Activated naive CD4-positive, alpha-beta T cell treated with anti-CD3 and anti-CD28 coated beads, Interleukin-2, amount 10 ng/mL, durations not matched to agents 7 days and 5 days (primary cell): Measurements from ENCODE around the gene PRM2.

ENCODE experiments used
- CTCF ChIA-PET: fragments of 350-600 bp; sonication (Branson Sonifier 250); formaldehyde crosslinking; loops from one replicate; lab custom pipeline; 2021; ENCODE audit warnings: antibody characterized with exemption; lab: Charles Lee
- DNase-seq: peaks from one replicate; pipeline ENCODE4 v3.0.0-alpha.2; 2020
- H3K27ac Mint-ChIP-seq: one replicate; pipeline ENCODE4 v1.8.0; 2021; ENCODE audit warnings: mild to moderate bottlenecking, moderate library complexity, mixed read lengths
- H3K27me3 Mint-ChIP-seq: one replicate; pipeline ENCODE4 v1.8.0; 2021; ENCODE audit warnings: mild to moderate bottlenecking, mixed read lengths
- H3K36me3 Mint-ChIP-seq: one replicate; pipeline ENCODE4 v1.8.0; 2021; ENCODE audit warnings: mixed read lengths
- H3K4me1 Mint-ChIP-seq: one replicate; pipeline ENCODE4 v1.8.0; 2021; ENCODE audit warnings: mixed read lengths
- H3K4me3 Mint-ChIP-seq: one replicate; pipeline ENCODE4 v1.8.0; 2021; ENCODE audit warnings: mild to moderate bottlenecking, moderate library complexity, mixed read lengths
- H3K9me3 Mint-ChIP-seq: one replicate; pipeline ENCODE4 v1.8.0; 2021; ENCODE audit warnings: mixed read lengths

PRM2 gene

GRCh38 chr16:11248133-11248532 is 28.1 kb downstream of the PRM2 start:
- Mint-ChIP-seq H3K9me3 (no peaks in the 10 kb centered on the region), H3K36me3 (peaks cover 53% of the 10 kb centered on the region), H3K27ac (peak overlapping the region; percentile 72), H3K4me3 (no peak overlapping the region), H3K4me1 (peaks cover 70% of the 10 kb centered on the region), H3K27me3 (no peaks in the 10 kb centered on the region)
- CTCF ChIA-PET, result interaction anchor here (0.6 kb wide), 1 partner anchor 67 kb away, joined by 3 read pairs; no protein-coding TSS in a partner anchor
- no peak for DNase-seq

GRCh38 chr16:11245988-11246387 is 30.3 kb downstream of the PRM2 start:
- Mint-ChIP-seq H3K27ac (peak overlapping the region; percentile 2), H3K4me3 (no peak overlapping the region), H3K4me1 (peaks cover 54% of the 10 kb centered on the region), H3K27me3 (no peaks in the 10 kb centered on the region), H3K9me3 (no peaks in the 10 kb centered on the region), H3K36me3 (peaks cover 33% of the 10 kb centered on the region)
- peak; percentile 50 for DNase-seq
- CTCF ChIA-PET, result interaction anchor here (1.0 to 2.2 kb wide), 2 partner anchors 9 to 21 kb away, joined by 5 to 7 read pairs; no protein-coding TSS in a partner anchor

GRCh38 chr16:11245222-11245737 is 31.0 kb downstream of the PRM2 start:
- no peaks in the 10 kb centered on the region for H3K27me3 Mint-ChIP-seq
- CTCF ChIA-PET, result interaction anchor here (1.0 to 2.2 kb wide), 2 partner anchors 10 to 20 kb away, joined by 5 to 7 read pairs; no protein-coding TSS in a partner anchor
- DNase-seq, result no peak
- peak overlapping the region; percentile 2 for H3K27ac Mint-ChIP-seq
- no peak overlapping the region for H3K4me3 Mint-ChIP-seq
- H3K9me3 Mint-ChIP-seq, result no peaks in the 10 kb centered on the region
- H3K36me3 Mint-ChIP-seq, result peaks cover 27% of the 10 kb centered on the region
- peaks cover 47% of the 10 kb centered on the region for H3K4me1 Mint-ChIP-seq

- DNase-seq, result no peak
- Mint-ChIP-seq H3K27me3 (no peaks in the 10 kb centered on the region), H3K4me3 (no peak overlapping the region), H3K27ac (no peak overlapping the region), H3K4me1 (peaks cover 28% of the 10 kb centered on the region), H3K36me3 (peaks cover 10% of the 10 kb centered on the region), H3K9me3 (no peaks in the 10 kb centered on the region)
- CTCF ChIA-PET, result no interaction called here
Measured at GRCh38 chr16:11242658-11243057, 33.6 kb downstream of the PRM2 start.

GRCh38 chr16:11241480-11242204 is 34.6 kb downstream of the PRM2 start:
- no peak for DNase-seq
- H3K9me3 Mint-ChIP-seq, result no peaks in the 10 kb centered on the region
- no peaks in the 10 kb centered on the region for H3K27me3 Mint-ChIP-seq
- no peak overlapping the region for H3K4me3 Mint-ChIP-seq
- no peak overlapping the region for H3K27ac Mint-ChIP-seq
- H3K4me1 Mint-ChIP-seq, result peaks cover 26% of the 10 kb centered on the region
- CTCF ChIA-PET, result interaction anchor here (1.8 kb wide), 1 partner anchor 114 kb away, joined by 5 read pairs; no protein-coding TSS in a partner anchor
- H3K36me3 Mint-ChIP-seq, result peaks cover 5% of the 10 kb centered on the region

- CTCF ChIA-PET, result interaction anchor here (0.6 to 1.8 kb wide), 3 partner anchors 25 to 130 kb away, joined by 3 to 5 read pairs (median 3); no protein-coding TSS in a partner anchor
- Mint-ChIP-seq H3K36me3 (peaks cover 4% of the 10 kb centered on the region), H3K9me3 (no peaks in the 10 kb centered on the region), H3K27me3 (no peaks in the 10 kb centered on the region), H3K4me1 (peaks cover 23% of the 10 kb centered on the region), H3K27ac (no peak overlapping the region), H3K4me3 (peak overlapping the region; percentile 38)
- peak; percentile 60 for DNase-seq
Measured at GRCh38 chr16:11240636-11241473, 35.4 kb downstream of the PRM2 start.

- DNase-seq, result no peak
- H3K27me3 Mint-ChIP-seq, result no peaks in the 10 kb centered on the region
Measured at GRCh38 chr16:11239644-11240632, 36.3 kb downstream of the PRM2 start.

GRCh38 chr16:11238272-11239202 is 37.7 kb downstream of the PRM2 start:
- Mint-ChIP-seq H3K4me3 (no peak overlapping the region), H3K4me1 (peaks cover 32% of the 10 kb centered on the region), H3K27ac (no peak overlapping the region), H3K36me3 (no peaks in the 10 kb centered on the region), H3K9me3 (no peaks in the 10 kb centered on the region), H3K27me3 (no peaks in the 10 kb centered on the region)
- no peak for DNase-seq
- CTCF ChIA-PET, result interaction anchor here (0.8 to 1.6 kb wide), 3 partner anchors 14 to 109 kb away, joined by 4 read pairs; partner anchors contain the start of gene SOCS1

More at GRCh38 chr16:11239644-11240632, 36.3 kb downstream of the PRM2 start:
- Mint-ChIP-seq H3K9me3 (no peaks in the 10 kb centered on the region), H3K4me3 (peak overlapping the region; percentile 38), H3K27ac (no peak overlapping the region), H3K4me1 (peaks cover 23% of the 10 kb centered on the region), H3K36me3 (no peaks in the 10 kb centered on the region)
- CTCF ChIA-PET, result interaction anchor here (0.7 to 1.8 kb wide), 3 partner anchors 16 to 116 kb away, joined by 3 to 5 read pairs (median 4); partner anchors contain the start of gene SOCS1

- no peak for DNase-seq
- Mint-ChIP-seq H3K4me3 (no peak overlapping the region), H3K4me1 (peaks cover 51% of the 10 kb centered on the region), H3K36me3 (no peaks in the 10 kb centered on the region), H3K9me3 (no peaks in the 10 kb centered on the region), H3K27me3 (no peaks in the 10 kb centered on the region), H3K27ac (peak overlapping the region; percentile 46)
- CTCF ChIA-PET, result no interaction called here
Measured at GRCh38 chr16:11236461-11237254, 39.6 kb downstream of the PRM2 start.

- H3K36me3 Mint-ChIP-seq, result no peaks in the 10 kb centered on the region
- DNase-seq, result no peak
- peak overlapping the region; percentile 58 for H3K27ac Mint-ChIP-seq
- H3K4me1 Mint-ChIP-seq, result peaks cover 61% of the 10 kb centered on the region
- H3K4me3 Mint-ChIP-seq, result no peak overlapping the region
- no peaks in the 10 kb centered on the region for H3K27me3 Mint-ChIP-seq
- no peaks in the 10 kb centered on the region for H3K9me3 Mint-ChIP-seq
- CTCF ChIA-PET, result interaction anchor here (0.6 to 1.1 kb wide), 3 partner anchors 19 to 263 kb away, joined by 3 read pairs; no protein-coding TSS in a partner anchor
Measured at GRCh38 chr16:11235703-11235991, 40.6 kb downstream of the PRM2 start.

- Mint-ChIP-seq H3K9me3 (no peaks in the 10 kb centered on the region), H3K4me1 (peaks cover 64% of the 10 kb centered on the region), H3K4me3 (peak overlapping the region; percentile 1), H3K36me3 (peaks cover under 1% of the 10 kb centered on the region), H3K27me3 (no peaks in the 10 kb centered on the region), H3K27ac (peak overlapping the region; percentile 75)
- DNase-seq, result no peak
- CTCF ChIA-PET, result interaction anchor here (0.6 to 2.5 kb wide), 5 partner anchors 10 to 263 kb away, joined by 3 to 7 read pairs (median 3); partner anchors contain the start of gene SOCS1
Measured at GRCh38 chr16:11234884-11235702, 41.2 kb downstream of the PRM2 start.
